Gastroesophageal sphincter (tissue), 3 donors: ENCODE measurements around the gene RUSF1.

Experiments
- CTCF ChIP-seq, 4 experiments: fragments of 200-600 bp in 2 of 4; fragments of 450-650 bp in 2 of 4; sonication (generic) in 1 of 4; IDR thresholded peaks; one replicate each; pipeline ENCODE4 v1.5.1; 2017 to 2019; ENCODE audit warnings: antibody characterized with exemption in 4 of 4, mild to moderate bottlenecking in 2 of 4, moderate library complexity in 2 of 4
- EP300 ChIP-seq: sonication (generic); formaldehyde crosslinking; IDR thresholded peaks from one replicate; pipeline ENCODE4 v1.6.1; 2017; ENCODE audit warnings: antibody characterized with exemption, mild to moderate bottlenecking
- POLR2A ChIP-seq, 2 donors: fragments of 450-650 bp; IDR thresholded peaks; one replicate each; pipeline ENCODE4 v1.6.1; 2017; ENCODE audit warnings: antibody characterized with exemption in 2 of 2, mild to moderate bottlenecking in 2 of 2, moderate library complexity in 1 of 2

GRCh38 chr16:31507617-31507928, 618 bp downstream of the RUSF1 start:
- TF ChIP-seq EP300: no peak
- TF ChIP-seq CTCF (IDR thresholded peaks at IDR 0.05): no peak
- TF ChIP-seq POLR2A (IDR thresholded peaks at IDR 0.05): no peak
